Measurements from ENCODE around the gene CD300LB.

DNA sequence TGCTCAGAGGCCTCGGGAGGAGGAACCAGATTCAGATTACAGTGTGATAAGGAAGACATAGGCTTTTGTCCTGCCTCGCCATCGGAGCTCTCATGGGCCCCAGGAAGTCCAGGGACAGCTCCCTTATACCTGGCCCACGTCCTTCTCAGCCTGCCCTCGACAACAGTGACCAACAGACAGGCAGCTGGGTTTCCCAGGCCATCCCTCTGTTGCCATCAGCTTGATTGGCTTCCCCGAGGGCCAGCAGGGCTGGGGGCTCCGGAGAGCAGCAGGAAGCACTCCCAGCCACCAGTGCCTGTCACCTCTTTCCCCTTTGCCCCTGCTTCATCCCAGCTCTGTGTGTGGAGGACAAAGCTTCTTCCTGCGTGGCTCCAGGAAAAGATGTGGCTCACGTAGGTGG, 47.2 kb downstream of the CD300LB start:
- no peak for TF ChIP-seq GATA2 (IDR thresholded peaks at IDR 0.05; ENCODE audit: low read depth, low read length)
- TF ChIP-seq GATA3 (IDR thresholded peaks at IDR 0.05; ENCODE audit: low read depth, low read length): no peak

All from SH-SY5Y (cell line).